Uterus (tissue), 4 donors: ENCODE measurements around the gene NR1D2. TPM values are rescaled to one million over a fixed set of nuclear protein-coding genes. Genes with fewer than 3 reads are reported as not detected.

Experiments used
- DNase-seq, 2 donors: peaks; one replicate each; pipeline ENCODE4 v3.0.0-alpha.2; 2019 to 2020
- H3K27ac ChIP-seq, 2 donors: fragments of 200-600 bp; sonication (generic); 1 replicate in 1 of 2; 2 replicates in 1 of 2; pipeline ENCODE4 v1.5.1; 2016 to 2018
- H3K27me3 ChIP-seq, 2 donors: fragments of 200-600 bp; sonication (generic); one replicate each; pipeline ENCODE4 v1.5.1; 2018 to 2019; ENCODE audit warnings: control low read depth in 1 of 2
- H3K36me3 ChIP-seq, 2 donors: fragments of 200-600 bp; sonication (generic); one replicate each; pipeline ENCODE4 v1.5.1; 2019; ENCODE audit warnings: control low read depth in 1 of 2
- H3K4me1 ChIP-seq, 2 donors: fragments of 200-600 bp; sonication (generic); one replicate each; pipeline ENCODE4 v1.5.1; 2018 to 2019; ENCODE audit warnings: control low read depth in 1 of 2
- H3K4me3 ChIP-seq, 2 donors: fragments of 200-600 bp; sonication (generic); 1 replicate in 1 of 2; 2 replicates in 1 of 2; pipeline ENCODE4 v1.5.1; 2018 to 2019; ENCODE audit warnings: mild to moderate bottlenecking in 1 of 2
- H3K9me3 ChIP-seq, 2 donors: fragments of 200-600 bp; sonication (generic); one replicate each; pipeline ENCODE4 v1.5.1; 2019; ENCODE audit warnings: control low read depth in 1 of 2
- CTCF ChIP-seq, 4 experiments: fragments of 200-600 bp in 2 of 4; fragments of 450-650 bp in 2 of 4; sonication (generic) in 2 of 4; IDR thresholded peaks; one replicate each; pipeline ENCODE4 v1.5.1; 2016 to 2019; ENCODE audit warnings: antibody characterized with exemption in 4 of 4, mild to moderate bottlenecking in 2 of 4, moderate library complexity in 1 of 4
- POLR2A ChIP-seq, 2 donors: fragments of 450-650 bp; IDR thresholded peaks; one replicate each; pipeline ENCODE4 v1.6.1; 2016; ENCODE audit warnings: antibody characterized with exemption in 2 of 2, mild to moderate bottlenecking in 1 of 2, moderate library complexity in 1 of 2
- intact Hi-C: fragments of 100-400 bp; cut with DNase I; formaldehyde crosslinking; loops from one replicate; pipeline ENCODE4 v1.15.1; 2023; ENCODE audit warnings: low total_unique reads
- total RNA-seq, 4 donors: library from RNA; depleted of rRNA in 3 of 4; stranded (reverse); fragments of >200 nt in 3 of 4; gene quantifications; one replicate each; pipeline versions ENCODE4 v1.1.0 to v1.2.4, GENCODE V29; 2014 to 2023
- donor health status: DM: yes; HTN: yes; CAD: no.

Gene NR1D2
- total RNA-seq, 4 donors from 2014 or later = 36.8 to 95.7 (median 60.2) TPM

- intact Hi-C loops = no loop called here
Observed at GRCh38 chr3:23976555-23976954, 31.5 kb downstream of the NR1D2 start.

GRCh38 chr3:23979569-23979968 is 34.5 kb downstream of the NR1D2 start:
- H3K9me3 ChIP-seq = no peaks in the 10 kb centered on the region
- H3K27ac ChIP-seq = no peak overlapping the region
- H3K4me1 ChIP-seq = no peaks in the 10 kb centered on the region
- no peaks in the 10 kb centered on the region for H3K36me3 ChIP-seq
- no peak overlapping the region for H3K4me3 ChIP-seq
- H3K27me3 ChIP-seq = no peaks in the 10 kb centered on the region
- DNase-seq = no peak
- TF ChIP-seq CTCF (IDR thresholded peaks at IDR 0.05) (no peak), POLR2A (IDR thresholded peaks at IDR 0.05) (no peak)
- intact Hi-C loops = no loop called here

More at GRCh38 chr3:23976555-23976954, 31.5 kb downstream of the NR1D2 start:
- Histone ChIP-seq H3K27ac (no peak overlapping the region), H3K9me3 (no peaks in the 10 kb centered on the region), H3K4me3 (no peak overlapping the region), H3K27me3 (no peaks in the 10 kb centered on the region), H3K4me1 (no peaks in the 10 kb centered on the region), H3K36me3 (no peaks in the 10 kb centered on the region)
- TF ChIP-seq CTCF (IDR thresholded peaks at IDR 0.05) (no peak), POLR2A (IDR thresholded peaks at IDR 0.05) (no peak)
- no peak for DNase-seq

GRCh38 chr3:23981136-23981535 is 36.0 kb downstream of the NR1D2 start:
- H3K4me3 ChIP-seq = no peak overlapping the region
- no peaks in the 10 kb centered on the region for H3K4me1 ChIP-seq
- no peaks in the 10 kb centered on the region for H3K9me3 ChIP-seq
- H3K36me3 ChIP-seq = no peaks in the 10 kb centered on the region
- intact Hi-C loops = no loop called here
- no peak for DNase-seq
- no peaks in the 10 kb centered on the region for H3K27me3 ChIP-seq
- H3K27ac ChIP-seq = no peak overlapping the region
- TF ChIP-seq CTCF (IDR thresholded peaks at IDR 0.05) (no peak), POLR2A (IDR thresholded peaks at IDR 0.05) (no peak)

- intact Hi-C loops = no loop called here
- no peak for TF ChIP-seq POLR2A (IDR thresholded peaks at IDR 0.05)
- TF ChIP-seq CTCF (IDR thresholded peaks at IDR 0.05) = no peak
- DNase-seq = no peak
- no peaks in the 10 kb centered on the region for H3K27me3 ChIP-seq
- no peaks in the 10 kb centered on the region for H3K4me1 ChIP-seq
- no peaks in the 10 kb centered on the region for H3K9me3 ChIP-seq
- no peaks in the 10 kb centered on the region for H3K36me3 ChIP-seq
- H3K4me3 ChIP-seq = no peak overlapping the region
- H3K27ac ChIP-seq = no peak overlapping the region
Observed at GRCh38 chr3:23981955-23982354, 36.9 kb downstream of the NR1D2 start.

GRCh38 chr3:23984934-23985333 is 39.8 kb downstream of the NR1D2 start:
- Histone ChIP-seq H3K4me1 (no peaks in the 10 kb centered on the region), H3K36me3 (no peaks in the 10 kb centered on the region), H3K27ac (no peak overlapping the region), H3K9me3 (no peaks in the 10 kb centered on the region), H3K4me3 (no peak overlapping the region), H3K27me3 (no peaks in the 10 kb centered on the region)
- DNase-seq = no peak
- TF ChIP-seq POLR2A (IDR thresholded peaks at IDR 0.05) = no peak
- intact Hi-C loops = no loop called here
